K562 (cell line): ENCODE data around the gene ALDH1A2. TPM values are rescaled to one million over a fixed set of nuclear protein-coding genes. Genes with fewer than 3 reads are reported as not detected.

Source experiments
- ATAC-seq: fragments of 200-7000 bp; cut with Tn5 transposase; 3 replicates; pipeline ENCODE4 v1.9.1; 2020; ENCODE audit warnings: moderate library complexity
- BruUV-seq: library from RNA; stranded (reverse); fragments of 400-500 nt; replicated peaks from 2 replicates; lab custom pipeline; 2021; lab: Mats Ljungman, UMichigan
- CTCF ChIA-PET: fragments of 300-600 bp; formaldehyde crosslinking; extraction: SDS; loops from one replicate; lab custom pipeline; 2021; ENCODE audit warnings: low intra/inter-chr PET ratio; lab: Yijun Ruan, JAX
- POLR2A ChIA-PET: fragments of 300-600, 350-650 bp; sonication (Branson Sonifier 250); formaldehyde crosslinking; extraction: SDS; loops from one replicate; lab custom pipeline; 2021; ENCODE audit warnings: antibody characterized with exemption, inconsistent platforms; lab: Yijun Ruan, JAX
- DNase-seq, 4 experiments: peaks; one replicate each; pipeline versions ENCODE4 v3.0.0 to v3.0.0-alpha.2; 2011 to 2018; ENCODE audit warnings: low spot score in 3 of 4, mixed read lengths in 3 of 4; ENCODE audit errors: extremely low read depth in 1 of 4
- FAIRE-seq: peaks from 2 replicates; lab custom pipeline; 2011; peaks lifted over from hg19 to GRCh38; lab: Jason Lieb, UNC
- H2AFZ ChIP-seq: 2 replicates; pipeline ENCODE4 v1.6.0; 2011; ENCODE audit warnings: low read depth, low read length, control low read depth, inconsistent platforms
- H3K27ac ChIP-seq: fragments of 200-600 bp; 3 replicates; pipeline ENCODE4 v1.8.0; 2011; ENCODE audit warnings: low read depth, mild to moderate bottlenecking, control low read depth, inconsistent platforms, low read length, moderate library complexity, mixed read lengths; ENCODE audit errors: extremely low read depth
- H3K27me3 ChIP-seq, 2 experiments: fragments of 300-600 bp in 1 of 2; 2 replicates in 1 of 2; 3 replicates in 1 of 2; pipeline versions ENCODE4 v1.6.0 to v1.8.0; 2011; ENCODE audit warnings: inconsistent platforms in 2 of 2, low read length in 2 of 2, mild to moderate bottlenecking in 1 of 2, mixed read lengths in 1 of 2, moderate library complexity in 1 of 2; ENCODE audit not compliant: control insufficient read depth in 2 of 2, insufficient read depth in 2 of 2
- H3K36me3 ChIP-seq: fragments of 300-600 bp; 3 replicates; pipeline ENCODE4 v1.8.0; 2011; ENCODE audit warnings: mild to moderate bottlenecking, low read length, inconsistent platforms; ENCODE audit not compliant: control insufficient read depth, insufficient read depth
- H3K4me1 ChIP-seq, 2 experiments: fragments of 200-600 bp in 1 of 2; replicated peaks in 1 of 2; 2 replicates in 1 of 2; 3 replicates in 1 of 2; pipeline versions ENCODE4 v1.5.1 to v1.8.0; 2011; ENCODE audit warnings: inconsistent platforms in 2 of 2, low read length in 2 of 2, mild to moderate bottlenecking in 1 of 2, mixed read lengths in 1 of 2, moderate library complexity in 1 of 2; ENCODE audit not compliant: control insufficient read depth in 2 of 2, insufficient read depth in 2 of 2
- H3K4me2 ChIP-seq: 2 replicates; pipeline ENCODE4 v1.6.1; 2011; ENCODE audit warnings: low read length, control low read depth, inconsistent platforms, mixed read lengths; ENCODE audit not compliant: insufficient read depth
- H3K4me3 ChIP-seq: fragments of 200-600 bp; sonication (generic), shearing (Covaris generic); 2 replicates; pipeline ENCODE4 v1.5.1; 2016; ENCODE audit warnings: control low read depth, inconsistent platforms
- H3K79me2 ChIP-seq: fragments of 200-600 bp; 3 replicates; pipeline ENCODE4 v1.8.0; 2011; ENCODE audit warnings: low read length, inconsistent platforms; ENCODE audit not compliant: control insufficient read depth, insufficient read depth
- H3K9ac ChIP-seq, 2 experiments: 2 replicates each; pipeline versions ENCODE4 v1.6.0 to v1.6.1; 2011; ENCODE audit warnings: low read depth in 2 of 2, low read length in 2 of 2, control low read depth in 1 of 2, inconsistent platforms in 1 of 2, mild to moderate bottlenecking in 1 of 2, mixed read lengths in 1 of 2; ENCODE audit not compliant: insufficient read depth in 1 of 2
- H3K9me1 ChIP-seq: one replicate; pipeline ENCODE4 v1.6.0; 2011; ENCODE audit warnings: inconsistent platforms, mild to moderate bottlenecking, low read length, moderate library complexity; ENCODE audit not compliant: control insufficient read depth, insufficient read depth
- H3K9me3 ChIP-seq: replicated peaks from 2 replicates; pipeline ENCODE4 v1.5.1; 2011; ENCODE audit warnings: low read depth, low read length, inconsistent platforms; ENCODE audit not compliant: control insufficient read depth, insufficient read depth
- H4K20me1 ChIP-seq: replicated peaks from 2 replicates; pipeline ENCODE4 v1.6.1; 2011; ENCODE audit warnings: low read length, inconsistent platforms, mixed read lengths; ENCODE audit not compliant: control insufficient read depth, insufficient read depth
- BACH1 ChIP-seq: fragments of 200-800 bp; sonication (Bioruptor generic); IDR thresholded peaks from 2 replicates; pipeline ENCODE4 v1.6.1; 2016; ENCODE audit warnings: missing genetic modification characterization, missing compliant biosample characterization
- DDX20 ChIP-seq: fragments of 450-650 bp; IDR thresholded peaks from 2 replicates; pipeline ENCODE4 v1.6.1; 2016; ENCODE audit warnings: missing genetic modification characterization, low read depth, mild to moderate bottlenecking, missing compliant biosample characterization, moderate library complexity
- EHMT2 ChIP-seq: fragments of 450-650 bp; IDR thresholded peaks from 2 replicates; pipeline ENCODE4 v1.6.1; 2018; ENCODE audit warnings: antibody characterized with exemption
- GTF3C2 ChIP-seq: IDR thresholded peaks from 3 replicates; pipeline ENCODE4 v1.6.1; 2011; ENCODE audit warnings: borderline replicate concordance, mild to moderate bottlenecking, moderate library complexity; ENCODE audit not compliant: insufficient read length; ENCODE audit errors: extremely low read depth
- HDAC2 ChIP-seq: fragments of 450-650 bp; IDR thresholded peaks from 2 replicates; pipeline ENCODE4 v1.6.1; 2016; ENCODE audit warnings: mild to moderate bottlenecking
- NR2F6 ChIP-seq: fragments of 450-650 bp; formaldehyde crosslinking; IDR thresholded peaks from 2 replicates; pipeline ENCODE4 v1.4.0; 2020; ENCODE audit warnings: mild to moderate bottlenecking
- RNF2 ChIP-seq: sonication (generic); IDR thresholded peaks from 2 replicates; pipeline ENCODE4 v1.6.1; 2016
- SRSF9 ChIP-seq: fragments of 200-400 bp; formaldehyde crosslinking; IDR thresholded peaks from 2 replicates; pipeline ENCODE4 v1.6.1; 2017; ENCODE audit warnings: low read depth, low read length, borderline replicate concordance
- STAG1 ChIP-seq: sonication (generic); formaldehyde crosslinking; IDR thresholded peaks from 2 replicates; pipeline ENCODE4 v1.5.0; 2020; ENCODE audit warnings: missing genetic modification reagents, borderline replicate concordance
- TBP ChIP-seq: optimal IDR thresholded peaks from 2 replicates; pipeline ENCODE3; 2011; ENCODE audit warnings: low read depth, low read length, improper control_type of control experiment
- ZFX ChIP-seq: sonication (generic); formaldehyde crosslinking; IDR thresholded peaks from 2 replicates; pipeline ENCODE4 v1.8.0; 2022; ENCODE audit warnings: mild to moderate bottlenecking, missing genetic modification reagents, moderate library complexity
- WGBS: fragments of 100-300 bp; shearing (Covaris generic); methylation state at CpG from one replicate; pipeline ENCODE4 v1.1.6; 2016; ENCODE audit warnings: low coverage, mixed read lengths; ENCODE audit not compliant: insufficient coverage; ENCODE audit errors: missing lambda C conversion rate; 5-methylcytosine and 5-hydroxymethylcytosine counted together
- in situ Hi-C: fragments of 300-500 bp; cut with MboI; formaldehyde crosslinking; loops from 4 replicates; pipeline ENCODE4 v1.15.0; 2018; ENCODE audit warnings: inconsistent platforms, mixed read lengths
- intact Hi-C: fragments of 100-400 bp; cut with micrococcal nuclease; formaldehyde crosslinking; loops from 2 replicates; pipeline ENCODE4 v1.14.2; 2022
- polyA plus RNA-seq, 8 experiments: library from polyadenylated mRNA; depleted of rRNA in 4 of 8; stranded (reverse) in 5 of 8; unstranded in 3 of 8; fragments of >200 nt; fragmentation: Nextera tagmentation in 2 of 8; fragmentation: Illumina TruSeq in 1 of 8; extraction: Ambion mirVana in 2 of 8; extraction: Trizol in 1 of 8; gene quantifications; 2 replicates each; pipeline versions ENCODE4 v1.2.1 to v1.2.3, GENCODE V29; 2011 to 2014; ENCODE audit warnings: inconsistent platforms in 1 of 8, missing spikeins in 1 of 8
- total RNA-seq, 7 experiments: library from RNA; depleted of rRNA in 6 of 7; stranded (reverse); fragments of >200 nt in 6 of 7; fragmentation: Illumina TruSeq in 2 of 7; extraction: Trizol in 2 of 7; gene quantifications; 2 replicates each; pipeline versions ENCODE4 v1.2.1 to v1.2.3, GENCODE V29; 2011 to 2021; ENCODE audit warnings: low replicate concordance in 1 of 7

Gene ALDH1A2
- total and polyA plus RNA-seq, 9 of the 15 experiments (the other 6 are each of a cell fraction or from before 2014, with no cell fraction given): 115 to 393 (median 333) TPM

- 2% methylated on average over 31 of the region's 59 CpGs for WGBS
- no peaks in the 10 kb centered on the region for H3K27me3 ChIP-seq
- peak; percentile 74 to 85 (median 77) for DNase-seq
- peak overlapping the region; percentile 94 for H2AFZ ChIP-seq
- H3K9me3 ChIP-seq: no peaks in the 10 kb centered on the region
- H3K36me3 ChIP-seq: 0 out of 3 replicates have a peak, but pooled peaks cover 8% of the 10 kb centered on the region
- ChIA-PET POLR2A (interaction anchor here (0.5 to 1.5 kb wide), 10 partner anchors 11 to 1673 kb away, joined by 3 to 5 read pairs (median 3); partner anchors contain the start of gene POLR2M), CTCF (interaction anchor here (0.9 to 1.5 kb wide), 4 partner anchors 96 to 315 kb away, joined by 3 read pairs; no protein-coding TSS in a partner anchor)
- BruUV-seq: TSS peak; percentile 73
- intact Hi-C loops: loop anchor here (1.0 to 10.0 kb wide), 4 partner anchors 99 to 401 kb away; no protein-coding TSS in a partner anchor
- in situ Hi-C loops: loop anchor here (5.0 to 25.0 kb wide), 3 partner anchors 199 to 504 kb away; no protein-coding TSS in a partner anchor
- peak; percentile 77 for ATAC-seq
- no peaks in the 10 kb centered on the region for H3K9me1 ChIP-seq
- no peaks in the 10 kb centered on the region for H4K20me1 ChIP-seq
- peak overlapping the region; percentile 86 for H3K4me2 ChIP-seq
- peaks cover 9 to 17% of the 10 kb centered on the region in 2 experiments for H3K4me1 ChIP-seq
- peak overlapping the region; percentile 89 for H3K4me3 ChIP-seq
- peak overlapping the region; percentile 82 for H3K27ac ChIP-seq
- H3K9ac ChIP-seq: peak overlapping the region; percentile 88 to 98
- peaks cover 49% of the 10 kb centered on the region for H3K79me2 ChIP-seq
- peak; percentile 23 for FAIRE-seq
- TF ChIP-seq TBP: peak; percentile 60
- TF ChIP-seq SRSF9: no peak
- TF ChIP-seq RNF2: 0 out of 2 replicates have a peak, but pooled peaks have one; percentile 24
- TF ChIP-seq NR2F6: no peak
- TF ChIP-seq ZFX (CRISPR knock-in tag): peak; percentile 40; the same call in 1 of the 2 replicates
- no peak for TF ChIP-seq BACH1 (tag)
- no peak for TF ChIP-seq DDX20 (tag)
- no peak for TF ChIP-seq EHMT2
- TF ChIP-seq STAG1: peak; percentile 45; the same call in 1 of the 2 replicates
- 0 out of 2 replicates have a peak, but pooled peaks have one; percentile 44 for TF ChIP-seq HDAC2
- no peak for TF ChIP-seq GTF3C2
Observed at GRCh38 chr15:58066042-58066867, 744 bp upstream of the ALDH1A2 start.
